Panc1 (cell line): ENCODE results near the gene SERPINB10.

ENCODE experiments used
- POLR2AphosphoS5 ChIP-seq: IDR thresholded peaks from 2 replicates; pipeline ENCODE4 v1.6.1; 2012; ENCODE audit warnings: mild to moderate bottlenecking, low read depth, low read length, moderate library complexity
- REST ChIP-seq, 2 experiments: IDR thresholded peaks; 2 replicates each; pipeline ENCODE4 v1.6.1; 2011 to 2012; ENCODE audit warnings: low read depth in 2 of 2, control low read depth in 1 of 2, low read length in 1 of 2, mild to moderate bottlenecking in 1 of 2, moderate library complexity in 1 of 2; ENCODE audit not compliant: insufficient read depth in 1 of 2
- SIN3A ChIP-seq: IDR thresholded peaks from 2 replicates; pipeline ENCODE4 v1.6.1; 2012; ENCODE audit warnings: low read depth, mild to moderate bottlenecking, low read length, moderate library complexity, borderline replicate concordance; ENCODE audit not compliant: insufficient read depth
- TF ChIP-seq, protein P1 (sequence below): fragments of 450-650 bp; IDR thresholded peaks from 2 replicates; pipeline ENCODE4 v1.5.1; 2017; ENCODE audit warnings: mild to moderate bottlenecking

DNA sequence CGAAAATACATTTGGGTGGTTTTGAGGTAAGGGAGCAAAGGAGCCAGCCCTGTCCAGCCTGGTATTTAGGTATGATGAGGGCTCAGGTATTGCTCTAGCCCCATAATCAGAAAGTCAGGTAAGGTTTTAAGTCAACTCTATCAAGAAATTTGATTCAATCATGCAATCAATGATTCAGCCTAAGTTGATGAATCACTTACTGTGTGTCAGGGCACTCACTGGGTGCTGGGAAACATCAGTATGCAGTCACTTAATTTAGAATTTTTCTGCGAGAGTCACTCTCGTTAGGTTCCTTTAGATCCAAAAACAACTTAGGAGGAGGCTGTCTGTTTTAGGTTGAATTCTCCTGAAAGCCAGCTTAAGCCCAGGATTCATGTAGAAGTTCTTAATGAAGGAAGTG lies 37.9 kb upstream of the SERPINB10 start:
- no peak for TF ChIP-seq POLR2AphosphoS5
- TF ChIP-seq, protein P1, sequence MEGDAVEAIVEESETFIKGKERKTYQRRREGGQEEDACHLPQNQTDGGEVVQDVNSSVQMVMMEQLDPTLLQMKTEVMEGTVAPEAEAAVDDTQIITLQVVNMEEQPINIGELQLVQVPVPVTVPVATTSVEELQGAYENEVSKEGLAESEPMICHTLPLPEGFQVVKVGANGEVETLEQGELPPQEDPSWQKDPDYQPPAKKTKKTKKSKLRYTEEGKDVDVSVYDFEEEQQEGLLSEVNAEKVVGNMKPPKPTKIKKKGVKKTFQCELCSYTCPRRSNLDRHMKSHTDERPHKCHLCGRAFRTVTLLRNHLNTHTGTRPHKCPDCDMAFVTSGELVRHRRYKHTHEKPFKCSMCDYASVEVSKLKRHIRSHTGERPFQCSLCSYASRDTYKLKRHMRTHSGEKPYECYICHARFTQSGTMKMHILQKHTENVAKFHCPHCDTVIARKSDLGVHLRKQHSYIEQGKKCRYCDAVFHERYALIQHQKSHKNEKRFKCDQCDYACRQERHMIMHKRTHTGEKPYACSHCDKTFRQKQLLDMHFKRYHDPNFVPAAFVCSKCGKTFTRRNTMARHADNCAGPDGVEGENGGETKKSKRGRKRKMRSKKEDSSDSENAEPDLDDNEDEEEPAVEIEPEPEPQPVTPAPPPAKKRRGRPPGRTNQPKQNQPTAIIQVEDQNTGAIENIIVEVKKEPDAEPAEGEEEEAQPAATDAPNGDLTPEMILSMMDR = no peak
- no peak for TF ChIP-seq REST (IDR thresholded peaks at IDR 0.05; ENCODE audit: insufficient read depth in 1 of 2, low read depth in 2 of 2, low read length in 1 of 2)
- TF ChIP-seq SIN3A = no peak
